OCI-LY1 (cell line): Measurements from ENCODE around the gene STK17A.

Experiments
- H2AFZ ChIP-seq: fragments of 200-600 bp; sonication (generic), shearing (Covaris generic); 2 replicates; pipeline ENCODE4 v1.6.0; 2014; ENCODE audit warnings: antibody characterized with exemption, mild to moderate bottlenecking, low read length
- H3F3A ChIP-seq: fragments of 200-600 bp; sonication (generic), shearing (Covaris generic); 2 replicates; pipeline ENCODE4 v1.6.0; 2014; ENCODE audit warnings: mild to moderate bottlenecking, antibody characterized with exemption, low read length, moderate library complexity; ENCODE audit not compliant: insufficient read depth
- H3K27ac ChIP-seq: fragments of 200-600 bp; sonication (generic); 2 replicates; pipeline ENCODE4 v1.5.1; 2014; ENCODE audit warnings: low read length, mixed run types, mild to moderate bottlenecking, low read depth; ENCODE audit not compliant: poor library complexity, severe bottlenecking
- H3K27me3 ChIP-seq: fragments of 200-600 bp; sonication (generic); 2 replicates; pipeline ENCODE4 v1.6.0; 2014; ENCODE audit warnings: antibody characterized with exemption, mild to moderate bottlenecking, low read length, moderate library complexity; ENCODE audit not compliant: insufficient read depth
- H3K36me3 ChIP-seq: fragments of 200-600 bp; sonication (generic); 2 replicates; pipeline ENCODE4 v1.6.1; 2014; ENCODE audit warnings: mild to moderate bottlenecking, antibody characterized with exemption, low read length, moderate library complexity, mixed read lengths; ENCODE audit not compliant: insufficient read depth
- H3K4me1 ChIP-seq: fragments of 200-600 bp; sonication (generic); 2 replicates; pipeline ENCODE4 v1.5.1; 2014; ENCODE audit warnings: mild to moderate bottlenecking, low read length, moderate library complexity; ENCODE audit not compliant: insufficient read depth, severe bottlenecking
- H3K4me2 ChIP-seq: fragments of 200-600 bp; sonication (generic), shearing (Covaris generic); 2 replicates; pipeline ENCODE4 v1.6.1; 2014; ENCODE audit warnings: low read length
- H3K4me3 ChIP-seq: fragments of 200-600 bp; sonication (generic); 2 replicates; pipeline ENCODE4 v1.5.1; 2014; ENCODE audit warnings: low read length, low read depth, mild to moderate bottlenecking, mixed read lengths; ENCODE audit not compliant: poor library complexity, severe bottlenecking
- H3K79me2 ChIP-seq: fragments of 200-600 bp; shearing (Covaris generic); 2 replicates; pipeline ENCODE4 v1.6.1; 2016; ENCODE audit warnings: mixed run types, low read length, mixed read lengths; ENCODE audit not compliant: insufficient read depth
- H3K9ac ChIP-seq: fragments of 200-600 bp; sonication (generic), shearing (Covaris generic); 2 replicates; pipeline ENCODE4 v1.6.1; 2014; ENCODE audit warnings: mild to moderate bottlenecking, low read length, mixed read lengths
- H3K9me2 ChIP-seq: fragments of 200-600 bp; sonication (generic), shearing (Covaris generic); 2 replicates; pipeline ENCODE4 v1.6.1; 2014; ENCODE audit warnings: low read depth, mild to moderate bottlenecking, low read length, mixed read lengths
- H3K9me3 ChIP-seq: fragments of 200-600 bp; shearing (Covaris generic); 2 replicates; pipeline ENCODE4 v1.6.1; 2014; ENCODE audit warnings: low read length, mixed read lengths
- H4K20me1 ChIP-seq: fragments of 200-600 bp; sonication (generic), shearing (Covaris generic); 2 replicates; pipeline ENCODE4 v1.6.0; 2016; ENCODE audit warnings: mild to moderate bottlenecking, low read length; ENCODE audit not compliant: insufficient read depth
- CTCF ChIP-seq: fragments of 200-600 bp; sonication (generic), shearing (Covaris generic); IDR thresholded peaks from 2 replicates; pipeline ENCODE4 v1.5.1; 2017; ENCODE audit warnings: mild to moderate bottlenecking, antibody characterized with exemption, low read length, moderate library complexity, mixed read lengths
- EZH2 ChIP-seq: fragments of 200-600 bp; sonication (generic), shearing (Covaris generic); IDR thresholded peaks from 2 replicates; pipeline ENCODE4 v1.8.0; 2017; ENCODE audit warnings: borderline replicate concordance, mixed run types, mild to moderate bottlenecking, antibody characterized with exemption, low read length, moderate library complexity, mixed read lengths

Gene STK17A

GRCh38 chr7:43637114-43637806 lies 54.4 kb downstream of the STK17A start:
- Histone ChIP-seq H3K9me2 (no peaks in the 10 kb centered on the region), H4K20me1 (no peaks in the 10 kb centered on the region), H3K27ac (peak overlapping the region; percentile 59), H3K4me1 (peaks cover 46% of the 10 kb centered on the region), H3K4me3 (no peak overlapping the region), H3K9me3 (no peaks in the 10 kb centered on the region), H3K4me2 (no peak overlapping the region), H3K9ac (no peak overlapping the region; the same call in 1 of the 2 replicates), H3K36me3 (peaks cover 98% of the 10 kb centered on the region), H3K27me3 (no peaks in the 10 kb centered on the region), H3F3A (0 out of 2 replicates have a peak, but pooled peaks cover 8% of the 10 kb centered on the region), H2AFZ (no peak overlapping the region), H3K79me2 (no peaks in the 10 kb centered on the region)
- TF ChIP-seq CTCF (no peak), EZH2 (no peak)

- Histone ChIP-seq H3K27me3 (no peaks in the 10 kb centered on the region), H3K9me2 (no peaks in the 10 kb centered on the region), H3K9ac (no peak overlapping the region), H3K9me3 (no peaks in the 10 kb centered on the region), H2AFZ (no peak overlapping the region), H3K4me1 (peaks cover 70% of the 10 kb centered on the region), H3K79me2 (no peaks in the 10 kb centered on the region), H3F3A (0 out of 2 replicates have a peak, but pooled peaks cover 8% of the 10 kb centered on the region), H3K27ac (peak overlapping the region; percentile 80), H4K20me1 (no peaks in the 10 kb centered on the region), H3K4me2 (no peak overlapping the region), H3K36me3 (peaks cover 92% of the 10 kb centered on the region), H3K4me3 (no peak overlapping the region)
- TF ChIP-seq EZH2 = no peak
- TF ChIP-seq CTCF = no peak
These were observed 57.1 kb downstream of the STK17A start for GRCh38 chr7:43639858-43640491.

- Histone ChIP-seq H3K9me2 (no peaks in the 10 kb centered on the region), H3K4me3 (no peak overlapping the region), H3K4me2 (no peak overlapping the region), H3K27ac (peak overlapping the region; percentile 80), H3K9ac (no peak overlapping the region), H3K4me1 (peaks cover 73% of the 10 kb centered on the region), H3K36me3 (peaks cover 92% of the 10 kb centered on the region), H3K79me2 (no peaks in the 10 kb centered on the region), H3K27me3 (no peaks in the 10 kb centered on the region), H2AFZ (no peak overlapping the region), H3F3A (0 out of 2 replicates have a peak, but pooled peaks cover 8% of the 10 kb centered on the region), H3K9me3 (no peaks in the 10 kb centered on the region), H4K20me1 (no peaks in the 10 kb centered on the region)
- no peak for TF ChIP-seq CTCF
- no peak for TF ChIP-seq EZH2
These were observed 57.8 kb downstream of the STK17A start for GRCh38 chr7:43640679-43641078.
